GM18517 (cell line): ENCODE results near the gene TNFAIP8L1.
"Not testable (repeated sequence)": the region's sequence is repeated elsewhere in the genome, so short reads cannot be mapped to it uniquely, and the experiment has no call there.

Source experiments
- ATAC-seq: cut with Tn5 transposase; IDR thresholded peaks from one replicate; pipeline ENCODE4 v1.9.1; 2021; ENCODE audit warnings: mild to moderate bottlenecking, moderate library complexity; ENCODE audit not compliant: unreplicated experiment

Gene TNFAIP8L1

DNA sequence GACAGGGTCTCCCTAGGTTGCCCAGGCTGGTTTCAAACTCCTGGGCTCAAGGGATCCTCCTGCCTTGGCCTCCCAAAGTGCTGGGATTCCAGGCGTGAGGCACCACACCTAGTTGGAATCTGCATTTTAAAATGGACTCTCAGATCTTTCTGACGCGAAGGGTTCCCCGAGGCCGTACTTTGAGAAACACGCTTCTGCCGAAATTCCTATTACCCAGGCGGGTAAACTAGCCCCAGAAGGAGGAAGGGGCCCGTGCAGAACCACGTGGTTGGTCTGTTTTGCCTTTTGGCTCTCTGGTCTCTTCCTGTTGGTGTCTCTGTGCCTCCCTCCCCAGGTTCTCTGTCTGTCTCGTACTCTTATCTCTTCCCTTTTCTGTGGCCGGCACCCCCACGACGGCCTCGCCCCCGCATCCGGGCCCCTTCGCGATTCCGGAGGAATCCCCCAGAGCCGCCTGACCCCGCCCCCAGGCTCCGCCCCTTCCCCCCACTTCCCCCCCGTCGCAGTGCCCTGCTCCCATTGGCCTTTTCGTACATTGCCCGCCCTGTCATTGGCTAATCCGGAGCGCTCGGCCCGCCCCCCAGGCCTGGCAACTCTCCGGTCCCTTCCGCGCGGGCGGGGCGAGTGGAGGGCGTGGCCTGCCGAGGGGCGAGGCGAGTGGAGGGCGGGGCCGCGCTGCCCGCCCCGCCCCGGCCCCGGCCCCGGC, at the start of gene TNFAIP8L1:
Gene TNFAIP8L1, plus strand, starts transcription at position 689 of the 703 bp plus-strand sequence. CDS start 12,354 bp downstream, outside the sequence.
- ATAC-seq: peak; percentile 75

DNA sequence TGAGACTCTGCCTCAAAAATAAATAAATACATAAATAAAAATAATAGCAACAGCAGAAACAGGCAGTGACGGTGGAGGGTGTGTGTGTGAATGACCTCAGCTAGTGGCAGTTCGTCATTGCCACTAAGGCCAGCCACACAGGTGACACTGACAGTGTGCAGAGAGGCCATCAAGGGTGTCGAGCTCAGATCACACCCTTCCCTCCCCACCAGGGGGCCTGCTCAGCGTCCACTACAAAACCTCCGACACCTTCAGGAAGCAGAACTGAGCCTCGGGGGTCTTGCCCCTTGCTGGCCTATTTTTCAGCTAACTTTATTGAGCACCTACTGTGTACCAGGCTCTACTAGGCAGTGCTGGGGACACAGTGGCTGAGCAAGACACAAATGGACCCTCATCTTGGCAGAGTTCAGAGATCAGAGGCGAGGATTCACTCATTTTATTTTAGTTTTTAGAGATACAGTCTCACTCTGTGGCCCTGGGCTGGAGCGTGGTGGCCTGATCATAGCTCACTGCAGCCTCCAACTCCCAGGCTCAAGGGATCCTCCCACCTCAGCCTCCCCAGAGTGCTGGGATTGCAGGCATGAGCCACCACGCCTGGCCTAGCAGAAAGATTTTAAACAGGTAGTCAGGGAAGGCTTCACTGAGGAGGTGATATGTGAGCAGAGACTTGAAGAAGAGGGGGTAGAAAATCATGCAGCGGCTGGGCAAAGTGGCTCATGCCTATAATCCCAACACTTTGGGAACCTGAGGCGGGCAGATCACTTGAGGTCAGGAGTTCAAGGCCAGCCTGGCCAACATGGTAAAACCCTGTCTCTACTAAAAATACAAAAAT, 49.5 kb upstream of the TNFAIP8L1 start:
- ATAC-seq: no peak

DNA sequence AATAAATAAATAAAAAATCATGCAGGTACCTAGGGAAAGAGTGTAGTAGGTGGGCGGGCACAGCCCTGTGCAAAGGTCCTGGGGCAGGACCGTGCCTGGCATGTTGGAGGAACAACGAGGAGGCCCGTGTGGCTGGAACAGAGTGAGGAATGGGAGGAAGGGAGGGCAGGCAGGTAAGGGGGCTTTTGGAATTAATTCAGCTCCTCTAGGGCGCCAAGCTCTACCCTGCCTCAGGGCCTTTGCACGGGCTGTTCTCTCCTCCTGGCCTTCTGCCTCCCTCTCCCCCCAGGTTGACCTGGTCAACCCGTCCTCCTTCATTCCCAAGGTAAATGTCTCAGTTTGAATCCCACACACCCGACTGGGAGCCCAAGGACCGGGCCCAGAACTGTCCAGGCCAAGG, 48.8 kb upstream of the TNFAIP8L1 start:
- no peak for ATAC-seq

DNA sequence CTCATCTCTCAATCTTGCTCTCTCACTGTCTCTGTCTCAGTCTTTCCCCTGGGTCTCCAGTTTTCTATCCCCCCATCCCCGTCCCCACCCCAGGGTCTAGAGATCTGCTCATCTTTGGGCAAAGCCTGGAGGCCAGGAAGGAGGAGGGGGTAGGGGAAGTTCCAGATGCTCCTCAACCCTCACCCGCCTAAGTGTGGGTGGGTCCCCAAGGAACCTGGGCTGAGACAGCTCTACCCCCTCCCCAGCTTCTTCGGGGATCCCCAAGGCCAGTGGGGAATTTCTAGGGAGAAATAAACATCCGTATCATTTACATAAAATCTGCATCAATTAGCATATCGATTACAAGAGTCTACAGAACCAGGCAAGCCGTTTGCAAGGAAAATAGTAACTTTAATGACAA, 48.0 kb upstream of the TNFAIP8L1 start:
- no peak for ATAC-seq

DNA sequence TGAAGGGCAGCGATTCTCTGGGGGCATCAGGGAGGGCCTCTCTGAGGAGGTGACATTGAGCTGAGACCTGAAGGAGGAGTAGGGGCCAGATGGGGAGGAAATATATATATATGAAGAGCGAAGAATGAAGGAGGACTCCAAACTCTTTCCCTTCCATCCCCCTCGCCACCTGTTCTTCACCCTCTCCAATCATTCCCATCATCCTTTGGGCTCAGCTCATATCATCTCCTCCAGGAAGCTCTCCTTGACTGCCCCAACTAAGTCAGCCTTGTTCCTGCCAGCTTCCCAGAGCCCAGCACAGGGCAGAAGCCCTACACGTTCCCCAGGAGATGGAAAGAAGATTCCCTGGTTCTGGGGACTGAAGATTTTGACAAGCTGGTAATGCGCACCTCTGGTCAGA, 46.9 kb upstream of the TNFAIP8L1 start:
- no peak for ATAC-seq

DNA sequence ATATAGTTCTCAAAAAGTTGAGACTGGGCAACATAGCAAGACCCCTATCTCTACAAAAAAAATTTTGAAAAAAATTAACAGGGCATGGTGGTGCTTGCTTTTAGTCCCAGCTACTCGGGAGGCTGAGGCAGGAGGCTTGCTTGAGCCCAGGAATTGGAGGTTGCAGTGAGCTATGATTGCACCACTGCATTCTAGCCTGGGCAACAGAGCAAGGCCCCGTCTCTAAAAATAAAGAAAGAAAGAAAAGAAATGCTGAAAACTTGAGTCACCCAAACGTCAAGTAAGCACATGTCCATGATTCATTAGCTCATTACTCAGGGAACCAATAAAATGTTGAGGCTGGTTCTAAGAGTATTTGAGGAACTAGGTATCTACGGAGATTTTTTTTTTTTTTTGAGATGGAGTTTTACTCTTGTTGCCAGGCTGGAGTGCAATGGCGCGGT, 45.9 kb upstream of the TNFAIP8L1 start:
- ATAC-seq: no peak

DNA sequence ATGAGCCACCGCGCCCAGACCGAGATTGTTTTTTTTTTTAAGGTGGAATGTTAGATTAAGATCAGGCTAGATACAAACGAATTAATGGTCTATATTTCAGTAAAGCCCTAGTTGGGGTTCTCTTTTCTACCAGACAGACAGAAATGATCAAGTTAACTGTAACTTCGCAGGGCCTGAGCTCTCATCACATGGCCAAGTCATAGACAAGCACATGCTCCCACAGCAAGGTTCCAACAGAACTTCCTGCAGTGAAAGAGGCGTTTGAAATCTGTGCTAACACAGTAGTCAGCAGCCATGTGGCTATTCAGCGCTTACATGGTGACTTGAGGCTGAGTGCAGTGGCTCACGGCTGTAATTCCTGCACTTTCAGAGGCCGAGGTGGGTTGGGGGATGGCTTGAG, 45.1 kb upstream of the TNFAIP8L1 start:
- ATAC-seq: no peak

DNA sequence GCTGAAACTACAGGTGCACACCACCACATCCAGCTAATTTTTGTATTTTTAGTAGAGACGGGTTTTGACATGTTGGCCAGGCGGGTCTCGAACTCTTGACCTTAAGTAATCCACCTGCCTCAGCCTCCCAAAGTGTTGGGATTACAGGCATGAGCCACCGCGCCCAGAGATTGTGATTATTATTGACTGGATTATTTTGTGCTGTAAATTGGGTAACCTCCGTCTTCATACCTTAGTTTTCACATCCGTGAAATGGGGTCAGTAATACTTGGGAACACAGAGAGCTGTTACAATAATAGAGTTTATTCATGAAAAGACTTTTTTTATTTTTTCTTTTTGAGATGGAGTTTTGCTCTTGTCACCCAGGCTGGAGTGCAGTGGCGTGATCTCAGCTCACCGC, 44.2 kb upstream of the TNFAIP8L1 start:
- not testable (repeated sequence) for ATAC-seq

DNA sequence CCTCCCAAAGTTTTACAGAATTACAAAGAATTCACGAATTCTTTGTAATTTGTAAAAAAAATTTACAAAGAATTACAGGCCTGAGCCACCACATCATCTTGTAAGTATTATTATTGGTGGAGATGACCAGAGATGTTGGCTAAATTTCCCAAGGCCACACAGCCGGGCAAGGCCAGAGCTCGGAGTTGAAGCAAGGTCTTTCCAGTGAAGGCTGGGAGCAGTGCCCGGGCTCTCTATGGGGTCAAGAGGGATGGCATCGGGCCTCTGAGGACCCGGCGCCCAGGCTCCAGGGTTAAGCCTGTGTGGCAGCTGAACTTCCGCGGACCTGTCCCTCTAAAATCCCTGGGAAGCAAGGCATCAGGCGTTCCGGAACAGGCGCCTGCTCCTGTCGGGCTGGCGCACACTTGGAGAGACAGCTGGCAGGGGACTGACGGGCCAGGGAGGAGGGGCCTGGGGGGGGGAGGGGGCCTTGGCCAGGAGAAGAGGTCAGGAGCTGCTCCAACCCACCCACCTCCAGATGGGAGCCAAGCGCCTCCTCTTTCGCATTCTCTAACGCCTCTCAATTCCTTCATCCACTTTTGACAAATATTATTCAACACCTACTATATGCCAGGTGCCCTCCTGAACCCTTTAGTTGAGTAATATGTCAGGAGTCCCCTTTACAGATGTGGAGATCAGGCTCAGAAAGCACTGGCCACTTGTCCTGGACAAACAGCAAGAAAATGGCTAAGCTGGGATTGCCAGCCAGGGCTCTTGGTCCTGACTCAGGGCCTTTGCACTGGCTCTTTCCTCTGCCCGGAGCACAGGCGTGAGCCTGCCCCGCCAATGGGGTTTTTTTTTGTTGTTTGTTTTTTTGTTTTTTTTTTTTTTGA, 43.0 kb upstream of the TNFAIP8L1 start:
- ATAC-seq: no peak

DNA sequence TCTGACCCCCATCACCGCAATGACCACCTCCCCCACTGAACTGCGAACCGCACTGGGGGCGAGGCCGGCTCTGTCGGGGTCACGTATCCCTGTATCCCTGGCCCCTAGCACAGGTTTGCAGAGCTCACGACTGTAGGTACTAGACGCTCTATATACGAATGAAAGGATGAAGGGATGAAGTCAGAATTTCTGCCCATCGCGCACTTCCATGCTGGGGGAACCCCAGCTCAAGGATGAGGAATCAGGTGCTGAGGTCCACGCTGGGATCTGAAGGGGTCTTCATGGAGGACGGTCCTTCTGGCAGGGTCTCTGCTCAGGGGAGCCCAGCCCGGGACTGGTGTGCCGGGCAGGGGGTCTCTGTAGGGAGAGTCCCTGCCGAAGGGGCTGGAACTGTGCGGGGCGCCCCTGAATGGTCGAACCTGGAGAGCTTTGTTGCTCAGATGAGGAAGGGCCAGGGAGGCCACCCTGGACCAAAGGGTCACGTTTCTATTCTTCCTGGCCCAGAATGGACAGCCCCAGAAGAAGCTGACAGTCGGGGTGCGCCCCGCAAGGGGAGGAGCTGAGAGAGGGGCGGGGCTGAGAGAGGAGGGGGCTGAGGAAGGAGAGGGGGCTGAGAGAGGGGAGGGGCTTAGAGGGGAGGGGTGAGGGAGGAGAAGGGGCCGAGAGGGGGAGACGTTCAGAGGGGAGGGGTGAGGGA, 41.9 kb upstream of the TNFAIP8L1 start:
- ATAC-seq: no peak

DNA sequence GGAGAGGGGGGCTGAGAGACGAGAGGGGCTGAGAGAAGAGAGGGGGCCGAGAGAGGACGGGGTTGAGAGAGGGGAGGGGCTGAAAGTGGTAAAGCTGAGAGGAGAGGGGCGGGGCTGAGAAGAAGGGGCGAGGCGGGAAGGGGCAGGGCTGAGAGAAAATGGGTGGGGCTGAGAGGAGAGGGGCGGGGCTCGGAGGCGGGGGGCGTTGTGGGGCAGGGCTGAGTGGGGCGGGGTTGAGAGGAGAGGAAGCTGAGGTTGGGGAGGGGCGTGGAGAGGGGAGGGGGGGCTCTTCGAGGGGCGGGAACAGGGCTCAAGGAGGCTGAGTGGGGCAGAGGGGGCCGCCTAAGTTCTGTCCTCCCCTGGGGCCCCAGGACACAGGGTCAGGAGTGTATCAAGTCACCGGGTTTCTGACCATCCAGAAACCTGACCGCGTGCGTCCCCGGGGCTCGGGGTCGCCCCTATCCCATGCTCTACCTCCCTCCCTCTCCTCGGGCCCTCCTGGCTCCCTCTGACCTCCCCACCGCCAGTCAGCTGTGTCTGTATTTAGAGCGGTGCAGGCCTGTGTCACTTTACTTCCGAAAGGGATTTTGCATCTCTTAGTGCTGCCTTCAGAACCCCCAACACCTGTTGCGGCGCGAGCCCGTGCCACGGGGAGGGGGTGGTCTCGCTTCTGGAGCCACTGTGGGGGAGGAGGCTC, 41.2 kb upstream of the TNFAIP8L1 start:
- ATAC-seq: no peak

DNA sequence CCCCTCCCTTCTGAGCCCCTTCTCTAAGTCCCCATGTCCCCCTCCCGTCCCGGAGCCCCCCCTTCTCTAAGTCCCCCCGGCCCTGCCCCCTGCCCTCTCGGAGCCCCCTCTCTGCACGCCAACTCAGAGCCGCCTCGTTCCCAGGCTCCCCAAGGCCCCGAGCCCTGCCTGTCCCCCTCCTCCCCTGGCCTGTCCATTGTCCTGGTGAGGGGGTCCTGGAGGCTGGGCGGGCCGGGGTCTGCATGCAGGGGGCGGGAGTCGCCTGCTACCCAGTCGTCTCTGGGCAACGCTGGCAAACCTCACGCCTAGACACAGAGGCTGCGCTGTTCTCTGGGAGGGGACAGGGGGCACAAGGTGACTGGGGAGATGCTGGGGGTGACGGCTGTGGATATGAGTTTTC, 40.6 kb upstream of the TNFAIP8L1 start:
- no peak for ATAC-seq

DNA sequence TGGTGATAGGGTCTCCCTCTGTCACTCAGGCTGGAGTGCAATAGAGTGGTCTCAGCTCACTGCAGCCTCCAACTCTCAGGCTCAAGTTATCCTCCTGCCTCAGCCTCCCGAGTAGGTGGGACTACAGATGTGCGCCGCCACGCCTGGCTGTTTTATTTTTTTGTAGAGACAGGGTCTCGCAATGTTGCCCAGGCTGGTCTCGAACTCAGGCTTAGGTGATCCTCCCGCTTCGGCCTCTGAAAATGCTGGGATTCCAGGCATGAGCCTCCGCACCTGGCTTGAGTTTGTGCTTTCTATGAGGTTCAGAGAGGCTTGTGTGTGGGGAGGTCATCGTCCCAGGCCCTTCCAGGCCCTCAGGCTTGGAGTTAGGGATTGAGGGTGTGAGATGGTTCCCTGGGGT, 39.2 kb upstream of the TNFAIP8L1 start:
- no peak for ATAC-seq

DNA sequence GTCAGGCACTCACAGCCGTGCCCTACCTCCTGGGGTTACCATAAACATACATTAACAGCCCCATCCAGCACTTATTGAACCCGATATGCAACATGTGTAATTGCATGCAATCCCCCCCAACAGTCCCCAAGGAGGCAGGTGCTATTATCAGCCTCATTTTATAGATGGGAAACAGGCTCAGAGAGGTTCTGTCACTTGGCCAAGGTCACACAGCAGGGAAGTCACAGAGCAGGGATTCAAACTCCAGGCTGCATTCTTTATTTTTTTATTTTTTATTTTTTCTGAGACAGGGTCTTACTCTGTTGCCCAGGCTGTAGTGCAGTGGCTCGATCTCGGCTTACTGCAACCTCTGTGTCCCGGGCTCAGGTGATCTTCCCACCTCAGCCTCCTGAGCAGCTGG, 38.4 kb upstream of the TNFAIP8L1 start:
- ATAC-seq: no peak

DNA sequence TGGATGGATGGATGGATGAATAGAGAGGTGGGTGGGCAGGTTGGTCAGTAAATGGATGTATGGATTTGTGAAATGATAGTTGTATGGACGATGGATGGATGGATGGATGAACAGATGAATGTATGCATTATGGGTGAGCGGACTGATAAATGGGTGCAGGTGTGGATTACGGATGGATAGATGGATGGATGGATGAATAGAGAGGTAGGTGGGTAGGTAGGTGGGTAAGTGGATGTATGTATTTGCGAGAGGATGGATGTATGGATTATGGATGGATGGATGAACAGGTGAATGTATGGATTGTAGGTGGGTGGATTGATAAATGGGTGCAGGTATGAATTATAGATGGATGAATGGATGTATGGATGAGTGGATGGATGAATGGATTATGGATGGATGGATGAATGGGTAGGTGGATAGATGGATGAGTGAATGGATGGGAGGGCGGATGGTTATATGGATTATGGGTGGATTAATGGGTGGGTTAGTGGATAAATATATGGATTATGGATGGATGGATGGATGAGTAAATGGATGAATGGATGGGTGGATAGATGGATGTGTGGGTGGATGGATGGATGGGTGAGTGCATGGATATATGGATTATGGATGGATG, 37.0 kb upstream of the TNFAIP8L1 start:
- no peak for ATAC-seq

DNA sequence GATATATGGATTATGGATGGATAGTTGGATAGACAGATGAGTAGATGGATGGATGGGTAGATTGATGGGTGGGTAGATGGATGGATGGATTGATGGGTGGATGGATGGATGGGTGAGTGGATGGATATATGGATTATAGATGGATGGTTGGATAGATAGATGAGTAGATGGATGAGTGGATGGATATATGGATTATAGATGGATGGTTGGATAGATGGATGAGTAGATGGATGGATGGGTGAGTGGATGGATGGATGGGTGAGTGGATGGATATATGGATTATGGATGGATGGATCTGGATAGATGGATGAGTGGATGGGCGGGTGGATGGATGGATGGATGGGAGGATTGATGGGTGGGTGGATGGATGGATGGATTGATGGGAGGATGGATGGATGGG, 36.4 kb upstream of the TNFAIP8L1 start:
- no peak for ATAC-seq

DNA sequence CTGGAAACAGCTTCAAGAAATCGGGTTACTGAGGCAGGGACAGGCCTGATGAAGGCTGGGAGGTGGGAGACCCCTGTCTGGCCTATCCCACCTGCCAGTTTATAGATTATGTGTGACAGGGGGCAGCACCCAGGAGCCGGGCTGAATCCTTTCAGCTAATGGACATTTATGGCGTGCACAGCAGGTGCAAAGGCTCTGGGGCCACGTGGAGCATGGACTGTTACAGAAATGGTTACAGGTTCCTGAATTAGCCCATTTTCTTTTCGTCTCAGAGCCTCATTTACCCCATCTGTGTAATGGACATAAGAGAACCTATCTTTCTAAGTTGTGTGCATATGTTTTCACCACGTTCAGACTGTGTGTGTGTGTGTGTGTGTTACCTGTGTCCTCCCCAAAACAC, 34.4 kb upstream of the TNFAIP8L1 start:
- no peak for ATAC-seq

DNA sequence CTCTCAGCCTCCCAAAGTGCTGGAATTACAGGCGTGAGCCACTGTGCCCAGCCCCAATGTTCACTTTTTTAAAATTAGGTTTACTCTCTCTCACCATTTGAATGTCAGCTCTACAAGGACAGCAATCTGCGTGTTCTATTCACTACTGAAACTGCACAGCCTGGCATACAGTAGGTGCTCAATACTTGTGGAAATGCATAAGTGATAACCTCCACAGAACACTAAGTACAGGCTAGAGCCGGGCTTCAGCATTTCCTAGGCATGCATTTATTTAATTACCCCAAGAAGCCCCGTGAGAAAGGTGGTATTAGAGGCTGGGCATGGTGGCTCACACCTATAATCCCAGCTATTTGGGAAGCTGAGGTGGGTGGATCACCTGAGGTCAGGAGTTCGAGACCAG, 33.1 kb upstream of the TNFAIP8L1 start:
- ATAC-seq: no peak

DNA sequence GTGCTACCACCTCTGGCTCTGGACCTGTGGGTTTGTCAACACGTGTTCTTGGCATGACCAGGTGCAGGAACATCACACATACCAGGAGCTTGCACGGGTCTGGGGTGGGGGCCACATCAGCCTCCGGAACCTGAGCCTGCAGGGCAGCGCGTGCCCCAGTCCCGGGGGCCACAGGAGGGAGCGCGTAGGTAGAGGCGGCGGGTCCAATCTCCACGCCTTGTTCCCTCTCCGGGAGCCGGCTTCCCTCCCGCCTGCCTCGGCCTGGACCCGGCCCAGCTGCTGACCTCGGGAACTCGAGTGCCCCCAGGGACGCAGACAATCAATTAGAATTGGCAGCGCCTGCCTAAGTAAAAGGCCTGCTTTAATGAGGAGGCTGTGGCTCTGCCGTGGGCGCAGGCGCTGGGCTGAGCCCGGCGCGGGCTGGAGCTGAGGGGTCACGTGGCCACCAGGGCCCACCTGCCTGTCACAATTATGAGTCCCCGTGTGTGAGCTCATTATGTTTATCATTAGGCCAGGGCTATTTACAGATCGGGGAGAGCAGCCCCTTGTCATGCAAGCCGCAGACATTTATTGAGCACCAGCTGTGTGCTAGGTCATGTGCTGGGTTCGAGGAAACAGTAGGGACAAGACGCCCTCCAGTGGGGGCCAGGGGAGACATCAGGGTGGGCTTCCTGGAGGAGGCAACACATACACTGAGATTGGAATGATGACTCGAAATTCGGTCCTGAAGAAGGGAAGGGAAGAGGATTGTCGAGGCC, 32.2 kb upstream of the TNFAIP8L1 start:
- no peak for ATAC-seq
